Epithelial cell of proximal tubule (primary cell): ENCODE results near the gene FRAS1. TPM values are rescaled to one million over a fixed set of nuclear protein-coding genes. Genes with fewer than 3 reads are reported as not detected.
A peak's percentile ranks its signal among the peaks of the same experiment; 100 is the strongest.

Experiments
- DNase-seq: peaks from one replicate; pipeline ENCODE4 v3.0.0-alpha.2; 2011; ENCODE audit warnings: low read depth
- H3K4me3 ChIP-seq: 2 replicates; pipeline ENCODE4 v1.5.1; 2011; ENCODE audit warnings: low read depth, mild to moderate bottlenecking, low read length
- CTCF ChIP-seq: conservative IDR thresholded peaks from 2 replicates; pipeline ENCODE4 v1.5.1; 2012; ENCODE audit warnings: low read depth, mild to moderate bottlenecking, low read length
- total RNA-seq: library from RNA; depleted of rRNA; stranded (reverse); fragments of >200 nt; gene quantifications from 2 replicates; pipeline ENCODE4 v1.2.3, GENCODE V29; 2015

The FRAS1 gene
- total RNA-seq, 1 donor from 2014 or later = 9.1 TPM

- no peak for TF ChIP-seq CTCF
- H3K4me3 ChIP-seq = no peak overlapping the region
- no peak for DNase-seq
Observed at GRCh38 chr4:78386679-78387078, 329.6 kb downstream of the FRAS1 start.

GRCh38 chr4:78395642-78396041 lies 338.5 kb downstream of the FRAS1 start:
- TF ChIP-seq CTCF = no peak
- no peak for DNase-seq
- no peak overlapping the region for H3K4me3 ChIP-seq

GRCh38 chr4:78396613-78397291 lies 339.6 kb downstream of the FRAS1 start:
- H3K4me3 ChIP-seq = no peak overlapping the region
- no peak for TF ChIP-seq CTCF
- DNase-seq = no peak

GRCh38 chr4:78397292-78397630 lies 340.1 kb downstream of the FRAS1 start:
- no peak for TF ChIP-seq CTCF
- H3K4me3 ChIP-seq = no peak overlapping the region
- DNase-seq = no peak

- H3K4me3 ChIP-seq = no peak overlapping the region
- no peak for TF ChIP-seq CTCF
- DNase-seq = peak; percentile 13
Observed at GRCh38 chr4:78409612-78410202, 352.6 kb downstream of the FRAS1 start.

GRCh38 chr4:78410225-78410624 lies 353.1 kb downstream of the FRAS1 start:
- no peak for DNase-seq
- TF ChIP-seq CTCF = no peak

GRCh38 chr4:78410676-78411075 lies 353.6 kb downstream of the FRAS1 start:
- TF ChIP-seq CTCF = no peak
- no peak overlapping the region for H3K4me3 ChIP-seq
- DNase-seq = no peak

More at GRCh38 chr4:78410225-78410624, 353.1 kb downstream of the FRAS1 start:
- H3K4me3 ChIP-seq = no peak overlapping the region
